Caco-2 (cell line): ENCODE measurements around the gene HP1BP3. TPM values are rescaled to one million over a fixed set of nuclear protein-coding genes. Genes with fewer than 3 reads are reported as not detected.

ENCODE experiments used
- BruUV-seq: library from RNA; stranded (reverse); fragments of 400-500 nt; replicated peaks from 2 replicates; lab custom pipeline; 2021; lab: Mats Ljungman, UMichigan
- CTCF ChIA-PET: fragments of 300-600 bp; sonication (Branson Sonifier 250); formaldehyde crosslinking; loops from one replicate; lab custom pipeline; 2022; ENCODE audit warnings: antibody characterized with exemption; lab: Charles Lee
- POLR2A ChIA-PET: fragments of 300-600 bp; sonication (Branson Sonifier 250); formaldehyde crosslinking; loops from one replicate; lab custom pipeline; 2022; ENCODE audit warnings: antibody characterized with exemption; lab: Charles Lee
- DNase-seq, 2 experiments: peaks; one replicate each; pipeline versions ENCODE4 v3.0.0 to v3.0.0-alpha.2; 2020 to 2022
- H3K27me3 ChIP-seq: replicated peaks from 2 replicates; pipeline ENCODE4 v1.6.0; 2011; ENCODE audit warnings: low read length; ENCODE audit not compliant: control insufficient read depth, insufficient read depth
- H3K36me3 ChIP-seq: 2 replicates; pipeline ENCODE4 v1.5.1; 2011; ENCODE audit warnings: low read length; ENCODE audit not compliant: control insufficient read depth, insufficient read depth
- H3K4me1 ChIP-seq: fragments of 250-450 bp; sonication (Bioruptor Pico); 2 replicates; pipeline ENCODE4 v1.5.1; 2020; ENCODE audit warnings: mild to moderate bottlenecking
- H3K4me3 ChIP-seq: 2 replicates; pipeline ENCODE4 v1.5.1; 2011; ENCODE audit warnings: low read depth, mild to moderate bottlenecking, control low read depth, low read length
- H3K9me3 ChIP-seq: fragments of 250-450 bp; sonication (Bioruptor Pico); 2 replicates; pipeline ENCODE4 v1.5.1; 2020; ENCODE audit warnings: mild to moderate bottlenecking, moderate library complexity
- H3K27ac Mint-ChIP-seq: one replicate; pipeline ENCODE4 v1.8.0; 2022; ENCODE audit warnings: mixed read lengths; ENCODE audit not compliant: unreplicated experiment
- H3K27me3 Mint-ChIP-seq: one replicate; pipeline ENCODE4 v1.8.0; 2022; ENCODE audit warnings: mixed read lengths; ENCODE audit not compliant: insufficient read depth, unreplicated experiment
- H3K36me3 Mint-ChIP-seq: one replicate; pipeline ENCODE4 v1.8.0; 2022; ENCODE audit warnings: mild to moderate bottlenecking, mixed read lengths; ENCODE audit not compliant: insufficient read depth, unreplicated experiment
- H3K4me1 Mint-ChIP-seq: one replicate; pipeline ENCODE4 v1.8.0; 2022; ENCODE audit warnings: low read depth, mixed read lengths; ENCODE audit not compliant: unreplicated experiment
- H3K4me3 Mint-ChIP-seq: one replicate; pipeline ENCODE4 v1.8.0; 2022; ENCODE audit warnings: mild to moderate bottlenecking, moderate library complexity, mixed read lengths; ENCODE audit not compliant: unreplicated experiment
- H3K9me3 Mint-ChIP-seq: one replicate; pipeline ENCODE4 v1.8.0; 2022; ENCODE audit warnings: mixed read lengths; ENCODE audit not compliant: unreplicated experiment
- intact Hi-C: fragments of 100-400 bp; cut with micrococcal nuclease; formaldehyde crosslinking; loops from one replicate; pipeline ENCODE4 v1.10.0; 2022; ENCODE audit not compliant: unreplicated experiment
- total RNA-seq: library from RNA; stranded (reverse); gene quantifications from 2 replicates; pipeline ENCODE4 v1.2.3, GENCODE V29; 2022
- TF ChIP-seq, protein P1 (sequence below), 2 experiments: fragments of 200-600 bp in 1 of 2; IDR thresholded peaks; 1 replicate in 1 of 2; 2 replicates in 1 of 2; pipeline versions ENCODE4 v1.5.1 to v1.8.0; 2011 to 2022; ENCODE audit warnings: antibody characterized with exemption in 1 of 2, control low read depth in 1 of 2, inconsistent platforms in 1 of 2, low read depth in 1 of 2, low read length in 1 of 2, mild to moderate bottlenecking in 1 of 2, moderate library complexity in 1 of 2; ENCODE audit not compliant: insufficient read depth in 1 of 2, severe bottlenecking in 1 of 2, unreplicated experiment in 1 of 2

The HP1BP3 gene
- total RNA-seq, 1 experiment from 2014 or later = 240 TPM

DNA sequence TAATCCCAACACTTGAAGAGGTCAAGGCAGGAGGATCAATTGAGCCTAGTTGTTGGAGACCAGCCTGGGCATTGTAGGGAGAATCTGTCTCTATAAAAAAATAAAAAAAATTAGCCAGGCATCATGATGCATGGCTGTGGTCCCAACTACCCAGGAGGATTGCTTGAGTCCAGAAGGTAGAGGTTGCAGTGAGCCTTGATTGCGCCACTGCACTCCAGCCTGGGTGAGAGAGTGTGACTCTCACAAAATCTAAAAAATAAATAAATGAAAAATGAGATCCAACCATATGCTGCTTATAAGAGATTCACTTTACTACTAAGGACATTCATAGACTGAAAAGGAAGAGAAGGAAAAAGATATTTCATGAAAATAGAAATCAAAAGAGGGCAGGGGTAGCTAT is 47.1 kb upstream of the HP1BP3 start:
- H3K36me3 ChIP-seq = no peaks in the 10 kb centered on the region
- no peaks in the 10 kb centered on the region for H3K4me1 ChIP-seq
- Mint-ChIP-seq H3K36me3 (peaks cover 11% of the 10 kb centered on the region), H3K27ac (no peak overlapping the region), H3K4me1 (no peaks in the 10 kb centered on the region), H3K9me3 (no peaks in the 10 kb centered on the region), H3K4me3 (no peak overlapping the region), H3K27me3 (no peaks in the 10 kb centered on the region)
- H3K4me3 ChIP-seq = no peak overlapping the region
- TF ChIP-seq, protein P1, sequence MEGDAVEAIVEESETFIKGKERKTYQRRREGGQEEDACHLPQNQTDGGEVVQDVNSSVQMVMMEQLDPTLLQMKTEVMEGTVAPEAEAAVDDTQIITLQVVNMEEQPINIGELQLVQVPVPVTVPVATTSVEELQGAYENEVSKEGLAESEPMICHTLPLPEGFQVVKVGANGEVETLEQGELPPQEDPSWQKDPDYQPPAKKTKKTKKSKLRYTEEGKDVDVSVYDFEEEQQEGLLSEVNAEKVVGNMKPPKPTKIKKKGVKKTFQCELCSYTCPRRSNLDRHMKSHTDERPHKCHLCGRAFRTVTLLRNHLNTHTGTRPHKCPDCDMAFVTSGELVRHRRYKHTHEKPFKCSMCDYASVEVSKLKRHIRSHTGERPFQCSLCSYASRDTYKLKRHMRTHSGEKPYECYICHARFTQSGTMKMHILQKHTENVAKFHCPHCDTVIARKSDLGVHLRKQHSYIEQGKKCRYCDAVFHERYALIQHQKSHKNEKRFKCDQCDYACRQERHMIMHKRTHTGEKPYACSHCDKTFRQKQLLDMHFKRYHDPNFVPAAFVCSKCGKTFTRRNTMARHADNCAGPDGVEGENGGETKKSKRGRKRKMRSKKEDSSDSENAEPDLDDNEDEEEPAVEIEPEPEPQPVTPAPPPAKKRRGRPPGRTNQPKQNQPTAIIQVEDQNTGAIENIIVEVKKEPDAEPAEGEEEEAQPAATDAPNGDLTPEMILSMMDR (IDR thresholded peaks at IDR 0.05; ENCODE audit: insufficient read depth in 1 of 2, low read depth in 1 of 2, low read length in 1 of 2, severe bottlenecking in 1 of 2, unreplicated experiment in 1 of 2) = no peak
- intact Hi-C loops = no loop called here
- no peaks in the 10 kb centered on the region for H3K9me3 ChIP-seq
- CTCF ChIA-PET = no interaction called here
- no peaks in the 10 kb centered on the region for H3K27me3 ChIP-seq
- no peak for DNase-seq
- POLR2A ChIA-PET = no interaction called here
- no TSS peak for BruUV-seq

DNA sequence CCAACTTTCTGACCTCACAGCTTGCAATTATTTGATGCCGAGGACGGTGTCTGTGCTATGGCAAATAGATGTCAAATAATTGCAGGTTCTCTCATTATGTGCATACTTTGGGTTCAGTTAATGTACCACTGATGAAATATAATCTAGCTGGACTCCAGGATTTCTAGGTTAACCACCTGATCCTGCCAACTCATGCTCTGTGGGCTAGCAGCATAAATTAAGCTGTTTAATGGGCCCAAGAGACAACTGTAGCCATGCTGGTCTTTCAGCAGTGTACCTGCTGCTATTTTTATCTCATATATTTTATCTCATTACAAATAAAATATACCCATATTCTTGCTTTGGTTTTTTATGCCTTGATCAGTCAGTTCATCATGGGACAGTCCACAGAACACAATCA is 43.3 kb upstream of the HP1BP3 start:
- H3K4me3 ChIP-seq = no peak overlapping the region
- intact Hi-C loops = no loop called here
- DNase-seq = no peak
- no peaks in the 10 kb centered on the region for H3K27me3 ChIP-seq
- Mint-ChIP-seq H3K27me3 (no peaks in the 10 kb centered on the region), H3K9me3 (no peaks in the 10 kb centered on the region), H3K4me1 (no peaks in the 10 kb centered on the region), H3K27ac (no peak overlapping the region), H3K36me3 (peaks cover 20% of the 10 kb centered on the region), H3K4me3 (no peak overlapping the region)
- H3K9me3 ChIP-seq = no peaks in the 10 kb centered on the region
- no peaks in the 10 kb centered on the region for H3K36me3 ChIP-seq
- no peaks in the 10 kb centered on the region for H3K4me1 ChIP-seq
- BruUV-seq = no TSS peak
- POLR2A ChIA-PET = interaction anchor here (0.6 kb wide), 1 partner anchor 17 kb away, joined by 3 read pairs; no protein-coding TSS in a partner anchor
- TF ChIP-seq, protein P1 (IDR thresholded peaks at IDR 0.05; ENCODE audit: insufficient read depth in 1 of 2, low read depth in 1 of 2, low read length in 1 of 2, severe bottlenecking in 1 of 2, unreplicated experiment in 1 of 2) = no peak
- CTCF ChIA-PET = no interaction called here

DNA sequence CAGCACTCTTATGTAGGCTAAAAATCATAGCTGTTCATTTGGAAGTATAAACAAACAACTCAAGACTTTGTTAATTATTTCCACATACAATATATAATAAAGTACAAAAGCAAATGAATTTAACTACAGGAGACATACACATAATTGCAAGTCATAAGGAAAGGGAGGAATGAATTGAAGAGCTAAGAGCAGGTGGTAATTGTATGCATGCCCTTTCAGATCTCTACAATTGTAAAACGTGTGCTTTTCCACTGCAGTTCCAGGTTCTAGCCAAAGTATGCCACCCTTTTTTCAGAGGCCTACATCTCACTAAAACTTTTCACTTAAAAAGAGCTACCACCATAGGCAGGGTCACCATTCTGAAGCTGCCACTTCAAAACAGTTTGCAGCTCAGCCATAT is 42.8 kb upstream of the HP1BP3 start:
- H3K27ac Mint-ChIP-seq = no peak overlapping the region
- no peaks in the 10 kb centered on the region for H3K9me3 ChIP-seq
- H3K27me3 ChIP-seq = no peaks in the 10 kb centered on the region
- intact Hi-C loops = no loop called here
- no peaks in the 10 kb centered on the region for H3K9me3 Mint-ChIP-seq
- POLR2A ChIA-PET = interaction anchor here (0.6 kb wide), 1 partner anchor 17 kb away, joined by 3 read pairs; no protein-coding TSS in a partner anchor
- H3K27me3 Mint-ChIP-seq = no peaks in the 10 kb centered on the region
- DNase-seq = no peak
- H3K4me3 ChIP-seq = no peak overlapping the region
- TF ChIP-seq, protein P1 (IDR thresholded peaks at IDR 0.05; ENCODE audit: insufficient read depth in 1 of 2, low read depth in 1 of 2, low read length in 1 of 2, severe bottlenecking in 1 of 2, unreplicated experiment in 1 of 2) = no peak
- no peaks in the 10 kb centered on the region for H3K36me3 ChIP-seq
- no peaks in the 10 kb centered on the region for H3K4me1 Mint-ChIP-seq
- no peak overlapping the region for H3K4me3 Mint-ChIP-seq
- H3K36me3 Mint-ChIP-seq = peaks cover 20% of the 10 kb centered on the region
- CTCF ChIA-PET = no interaction called here
- no TSS peak for BruUV-seq
- H3K4me1 ChIP-seq = no peaks in the 10 kb centered on the region
